A172 (cell line): ENCODE measurements around the gene PEX12. TPM values are rescaled to one million over a fixed set of nuclear protein-coding genes. Genes with fewer than 3 reads are reported as not detected.
"Not testable (repeated sequence)": the region's sequence is repeated elsewhere in the genome, so short reads cannot be mapped to it uniquely, and the experiment has no call there.

Experiments used
- DNase-seq: peaks from one replicate; pipeline ENCODE4 v3.0.0-alpha.2; 2015; ENCODE audit warnings: low spot score
- total RNA-seq: library from RNA; depleted of rRNA; stranded (reverse); fragments of >200 nt; shearing (Covaris generic); gene quantifications from 2 replicates; pipeline ENCODE4 v1.2.3, GENCODE V29; 2014; rRNA removed

PEX12 gene
- total RNA-seq, 1 experiment from 2014 or later: 13.0 TPM

GRCh38 chr17:35537601-35538141 lies 40.7 kb downstream of the PEX12 start, which contains the start of gene SLFN12L:
TSS of gene SLFN12L (minus strand) at chr17:35537678. CDS start at chr17:35522364, 15,314 bp downstream.
- DNase-seq: no peak

GRCh38 chr17:35536664-35537171 lies 41.7 kb downstream of the PEX12 start:
- no peak for DNase-seq

- not testable (repeated sequence) for DNase-seq
Observed at GRCh38 chr17:35535406-35535805, 43.0 kb downstream of the PEX12 start.

- no peak for DNase-seq
Observed at GRCh38 chr17:35534576-35535093, 43.7 kb downstream of the PEX12 start.

GRCh38 chr17:35531160-35531559 lies 47.2 kb downstream of the PEX12 start:
- DNase-seq: no peak

- DNase-seq: no peak
Observed at GRCh38 chr17:35529866-35530265, 48.5 kb downstream of the PEX12 start.

- DNase-seq: not testable (repeated sequence)
Observed at GRCh38 chr17:35529326-35529725, 49.0 kb downstream of the PEX12 start.

Other genes with a start within 250 kb of the PEX12 start
- gene SLFN11, start 204.9 kb downstream of the PEX12 start, total RNA-seq: 37.2 and 54.4 TPM in 2 replicates
- gene SLFN12, start 146.1 kb downstream of the PEX12 start, total RNA-seq: 37.4 and 47.9 TPM in 2 replicates
- 0.52 and 0.84 TPM in 2 replicates for gene SLFN13, start 129.8 kb downstream of the PEX12 start, total RNA-seq
- gene SLFN12L, start 40.9 kb downstream of the PEX12 start, total RNA-seq: not detected in 2 replicates
- gene SLFN14, start 17.8 kb downstream of the PEX12 start, total RNA-seq: not detected in 2 replicates
- gene AP2B1, start 8.8 kb upstream of the PEX12 start, total RNA-seq: 96.1 and 98.1 TPM in 2 replicates
- gene RASL10B, start 153.1 kb upstream of the PEX12 start, total RNA-seq: 0.69 and 0.98 TPM in 2 replicates
- not detected in 2 replicates for gene GAS2L2, start 174.7 kb upstream of the PEX12 start, total RNA-seq
- not detected in 2 replicates for gene C17orf50, start 182.3 kb upstream of the PEX12 start, total RNA-seq
- 0.57 and 1.6 TPM in 2 replicates for gene MMP28, start 217.1 kb upstream of the PEX12 start, total RNA-seq
- 20.3 and 31.1 TPM in 2 replicates for gene TAF15, start 230.9 kb upstream of the PEX12 start, total RNA-seq